HG02973 (cell line): Measurements from ENCODE around the gene LAMB4.

Source experiments
- ATAC-seq: cut with Tn5 transposase; IDR thresholded peaks from one replicate; pipeline ENCODE4 v1.9.1; 2021; ENCODE audit warnings: moderate library complexity; ENCODE audit not compliant: unreplicated experiment

Gene LAMB4

DNA sequence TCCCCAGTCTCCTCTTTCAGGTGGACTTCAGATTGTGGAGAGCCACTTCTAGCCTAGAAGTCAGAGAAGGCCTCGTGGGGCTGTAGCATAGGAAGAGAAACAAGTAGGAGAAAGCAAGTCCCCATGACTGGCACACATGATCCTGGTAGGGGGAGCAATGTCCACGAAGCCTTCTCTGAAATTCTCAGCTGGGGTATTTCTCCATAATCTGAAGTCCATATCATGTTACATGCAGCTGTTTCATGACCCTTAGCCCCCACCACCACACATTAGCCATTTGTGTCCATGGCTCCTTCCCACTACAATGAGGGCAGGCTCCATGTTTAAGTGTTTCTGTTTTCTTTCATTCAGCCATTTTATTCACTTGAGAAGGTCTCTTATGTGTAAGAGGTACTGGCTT lies 43.2 kb downstream of the LAMB4 start:
- ATAC-seq, result no peak

DNA sequence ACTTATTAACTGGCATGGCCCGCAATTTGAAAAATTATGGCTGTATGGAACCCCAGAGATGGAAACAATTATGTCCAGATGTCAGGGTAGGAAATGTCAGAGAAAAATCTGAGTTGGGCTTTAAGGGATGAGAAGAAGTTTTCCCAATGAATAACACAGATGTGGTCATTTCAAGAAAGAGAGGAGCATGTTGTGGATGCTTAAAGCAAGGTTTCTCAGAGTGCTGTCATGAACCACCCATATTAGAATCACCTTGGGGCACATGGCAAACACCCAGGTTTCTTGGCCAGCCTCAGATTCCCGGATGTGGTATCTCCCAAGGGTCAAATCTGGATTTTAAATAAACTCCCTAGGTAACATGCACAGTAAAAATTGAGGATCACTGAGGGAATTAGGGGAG lies 43.6 kb downstream of the LAMB4 start:
- ATAC-seq, result no peak

DNA sequence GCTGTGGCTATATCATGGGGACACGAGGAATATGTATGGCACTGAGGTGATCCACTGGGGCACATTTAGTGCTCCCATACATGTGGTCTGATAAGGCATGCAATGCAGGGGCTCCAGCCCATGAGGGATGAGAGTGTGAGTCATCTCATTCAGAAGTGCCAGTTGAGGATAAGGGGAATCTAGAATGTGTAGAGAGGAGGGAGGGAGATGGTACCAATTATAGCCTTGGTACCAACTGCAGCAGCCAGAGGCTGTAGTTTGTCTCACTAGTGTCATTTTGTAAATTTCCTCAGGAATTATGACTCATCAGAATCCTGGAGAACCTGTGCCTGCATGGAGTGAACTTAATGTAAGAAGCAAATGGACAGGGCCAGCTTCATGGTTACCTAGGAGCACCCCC lies 46.2 kb downstream of the LAMB4 start:
- no peak for ATAC-seq

DNA sequence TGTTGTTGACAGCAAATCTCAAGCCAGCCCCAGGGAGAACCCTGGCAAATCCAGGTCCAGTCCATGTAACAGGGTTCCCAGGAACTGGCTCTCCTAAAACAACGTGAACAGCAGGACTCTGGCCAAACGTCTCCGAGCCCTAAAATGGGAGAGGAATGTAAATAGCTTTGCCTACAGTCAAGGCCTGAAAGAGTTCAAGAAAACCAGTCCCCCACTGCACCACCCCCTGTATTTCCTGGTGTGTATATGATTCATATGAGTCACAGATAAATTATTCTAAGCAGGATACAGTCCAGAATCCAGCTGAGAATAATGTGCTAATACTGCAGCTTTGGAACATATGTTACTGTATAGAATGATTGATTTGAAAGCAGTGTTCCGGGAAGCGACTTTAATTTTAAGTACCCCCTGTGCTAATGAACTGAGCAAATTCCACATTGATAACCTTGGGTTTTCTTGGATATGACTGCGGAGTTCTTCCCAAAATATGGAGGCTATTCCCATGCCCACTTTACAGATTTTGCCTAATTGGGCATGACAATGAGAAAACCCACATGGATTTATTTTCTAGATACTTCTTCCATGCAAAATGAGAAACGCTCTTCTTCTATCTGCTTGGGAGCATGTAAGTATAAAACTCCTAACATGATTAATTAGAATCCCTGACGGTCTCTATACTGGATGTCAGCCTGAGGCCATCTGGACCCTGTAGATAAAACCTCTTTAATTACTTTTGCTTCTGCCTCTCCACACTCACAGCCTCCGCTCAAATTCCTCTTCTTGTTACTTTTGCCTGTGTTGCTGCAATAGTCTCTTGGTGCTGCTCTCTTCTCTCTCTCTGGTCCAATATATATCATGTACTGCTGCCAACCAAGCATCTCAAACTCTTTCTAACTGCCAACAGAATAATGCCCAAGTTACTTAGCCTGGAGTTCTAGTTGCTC lies 50.2 kb downstream of the LAMB4 start:
- ATAC-seq, result no peak

DNA sequence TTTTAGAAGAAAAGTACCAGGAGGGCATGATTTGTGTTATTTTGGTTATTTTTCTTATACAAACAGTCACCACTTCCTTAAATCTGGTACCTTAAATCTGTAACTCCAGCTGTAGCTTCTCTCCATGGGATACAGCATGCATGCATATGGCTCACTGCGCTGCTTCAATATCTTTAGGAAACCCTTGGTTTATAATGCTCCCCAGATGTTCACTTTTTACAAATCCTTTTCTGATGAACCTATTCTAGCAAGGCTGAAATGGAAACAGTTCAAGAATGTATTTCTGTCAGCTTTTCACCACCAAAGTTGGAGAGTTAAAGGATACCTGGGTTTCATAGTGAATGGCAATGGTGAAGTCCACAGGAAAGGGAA lies 50.9 kb downstream of the LAMB4 start:
- ATAC-seq, result no peak

DNA sequence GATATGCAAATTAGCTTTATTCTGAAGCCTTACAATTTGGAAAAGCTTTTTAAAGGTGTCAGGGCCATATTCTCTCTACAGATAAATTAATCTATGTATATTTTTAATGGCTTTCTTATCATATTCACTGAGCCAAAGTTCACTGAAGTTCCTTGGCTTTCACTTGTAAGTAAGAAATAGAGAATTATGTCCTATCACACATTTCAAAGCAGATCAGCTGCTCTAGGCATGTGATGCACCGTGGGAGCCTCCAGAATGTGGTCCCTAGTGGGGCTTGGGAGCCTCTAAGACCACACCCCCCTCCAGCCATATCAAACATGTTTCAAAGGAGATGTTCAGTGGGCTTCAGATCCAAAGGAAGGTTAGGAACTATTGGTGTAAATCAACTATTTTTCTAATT lies 51.5 kb downstream of the LAMB4 start:
- no peak for ATAC-seq

DNA sequence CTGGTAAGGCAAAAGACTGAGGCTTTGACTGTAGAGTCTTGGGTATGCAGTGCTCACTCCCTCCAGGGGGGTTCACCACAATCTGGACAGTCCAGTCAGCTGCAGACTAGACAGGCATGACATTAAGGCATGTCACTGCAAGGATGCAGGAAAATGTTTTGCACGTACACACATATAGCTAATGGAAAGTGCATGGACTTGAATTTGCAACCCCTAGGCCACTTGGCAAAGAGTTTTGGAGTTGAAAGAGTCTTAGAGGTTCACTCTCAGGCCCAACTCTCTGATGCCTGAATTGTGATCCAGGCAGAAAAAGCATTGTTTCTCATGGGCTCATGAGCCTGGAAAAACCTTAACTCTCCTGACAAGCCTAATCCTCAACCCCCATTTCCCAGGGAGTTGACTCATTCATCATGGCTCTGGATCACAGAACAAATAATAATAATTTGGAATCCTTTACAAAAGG lies 51.9 kb downstream of the LAMB4 start:
- ATAC-seq, result no peak

DNA sequence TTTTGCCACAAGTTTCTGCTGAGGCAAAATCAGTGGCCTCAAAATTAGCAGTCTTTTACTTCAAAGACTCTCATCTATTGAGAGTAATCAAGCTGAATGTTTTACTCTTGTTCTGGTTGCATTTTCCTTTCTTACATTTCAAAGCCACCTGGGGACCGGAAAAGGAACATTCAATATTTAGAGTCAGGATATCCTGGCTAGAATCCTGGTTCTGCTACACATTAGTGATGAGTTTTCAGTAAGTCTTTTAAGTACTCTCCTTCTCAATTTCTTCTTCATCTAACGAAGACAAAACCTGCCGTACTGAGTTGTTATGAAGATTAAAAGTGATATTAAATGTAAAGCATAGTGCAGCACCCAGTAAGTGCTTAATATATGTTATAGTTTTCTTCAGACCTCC lies 52.5 kb downstream of the LAMB4 start:
- ATAC-seq, result no peak

DNA sequence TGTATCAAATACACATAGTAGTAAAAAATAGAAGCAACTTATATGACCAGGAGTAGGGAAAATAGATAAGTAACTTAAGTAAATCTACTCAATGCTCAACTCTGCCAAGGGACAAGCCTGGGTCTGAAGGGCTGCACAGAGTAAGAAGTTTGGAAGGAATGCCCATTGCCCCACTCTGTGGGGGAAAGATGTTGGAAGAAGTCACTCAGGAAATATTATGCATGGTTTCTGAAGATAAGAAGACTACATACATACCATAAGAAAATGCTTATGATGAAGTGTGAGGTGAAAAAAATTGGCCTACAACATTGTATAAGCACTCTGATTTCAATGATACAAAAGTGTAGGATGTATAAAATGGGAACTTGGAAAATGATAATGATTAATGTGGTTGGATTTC lies 54.0 kb downstream of the LAMB4 start:
- ATAC-seq, result no peak

DNA sequence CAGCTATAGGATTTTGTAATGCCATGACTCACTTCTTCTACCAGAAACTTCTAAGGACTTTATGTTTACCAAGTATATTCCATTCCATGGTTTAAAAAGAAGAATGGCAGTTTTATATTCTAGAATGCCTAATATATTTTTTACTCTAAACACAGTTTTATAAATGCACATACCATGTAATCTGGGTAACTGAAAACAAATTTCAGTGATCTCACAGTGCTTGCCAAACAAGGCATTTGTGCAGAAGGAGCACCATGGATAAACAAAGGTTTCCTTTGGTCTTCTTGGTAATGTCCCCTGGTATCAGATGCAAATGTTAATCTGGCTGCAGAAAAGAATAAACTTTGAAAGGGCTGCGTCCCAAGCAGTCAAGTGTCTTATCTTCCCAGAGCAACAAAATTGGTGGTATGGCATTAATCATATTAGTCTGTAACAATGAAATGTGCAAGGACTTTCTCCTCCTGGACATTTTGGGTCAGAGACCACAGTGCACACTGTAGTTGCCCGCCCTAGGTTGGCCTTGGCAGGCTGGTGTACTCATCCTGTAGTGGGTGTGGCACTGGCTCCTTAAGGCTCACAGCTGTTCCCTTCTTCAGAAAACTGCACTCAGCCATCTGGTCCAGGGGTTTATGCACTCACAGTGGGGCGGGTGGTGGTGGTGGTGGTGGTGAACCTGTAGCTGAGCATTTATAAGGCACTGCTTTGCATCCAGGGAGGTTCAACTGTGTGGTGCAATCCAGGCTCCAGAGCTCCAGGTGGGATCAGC lies 56.7 kb downstream of the LAMB4 start:
- no peak for ATAC-seq

DNA sequence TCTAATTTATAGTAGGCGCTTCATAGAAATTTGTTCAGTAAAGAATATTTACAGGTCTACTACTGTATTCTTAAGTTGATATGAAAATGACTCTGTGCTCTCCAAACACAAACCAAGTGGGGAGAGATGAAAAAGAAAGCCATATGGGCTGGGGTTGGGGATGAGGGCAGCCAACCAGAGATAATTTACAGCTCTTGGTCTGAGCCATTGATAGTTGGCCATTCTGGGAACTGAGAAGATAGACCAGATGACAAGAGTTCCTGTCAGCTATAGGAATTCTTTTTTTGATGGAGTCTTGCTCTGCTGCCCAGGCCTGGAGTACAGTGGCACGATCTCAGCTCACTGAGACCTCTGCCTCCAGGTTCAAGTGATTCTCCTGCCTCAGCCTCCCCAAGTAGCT lies 57.4 kb downstream of the LAMB4 start:
- no peak for ATAC-seq

DNA sequence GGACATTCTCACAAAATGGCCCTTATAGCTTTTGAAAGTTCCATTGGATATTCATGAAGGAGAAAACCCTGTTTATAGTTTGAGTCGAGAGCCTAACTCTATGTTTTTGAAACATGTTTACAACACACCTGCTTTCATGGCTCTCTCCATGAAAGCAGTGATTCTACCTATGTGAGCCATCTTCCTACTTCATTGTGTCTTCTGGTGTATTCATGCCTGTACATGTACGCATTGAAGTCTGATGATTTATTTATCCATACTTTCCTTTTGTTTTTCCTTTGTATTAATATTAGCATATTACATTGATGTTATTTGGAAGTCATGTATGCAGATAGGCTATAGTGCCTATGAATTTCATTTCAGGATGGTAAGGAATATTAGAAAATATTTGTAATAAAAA lies 58.0 kb downstream of the LAMB4 start:
- no peak for ATAC-seq

DNA sequence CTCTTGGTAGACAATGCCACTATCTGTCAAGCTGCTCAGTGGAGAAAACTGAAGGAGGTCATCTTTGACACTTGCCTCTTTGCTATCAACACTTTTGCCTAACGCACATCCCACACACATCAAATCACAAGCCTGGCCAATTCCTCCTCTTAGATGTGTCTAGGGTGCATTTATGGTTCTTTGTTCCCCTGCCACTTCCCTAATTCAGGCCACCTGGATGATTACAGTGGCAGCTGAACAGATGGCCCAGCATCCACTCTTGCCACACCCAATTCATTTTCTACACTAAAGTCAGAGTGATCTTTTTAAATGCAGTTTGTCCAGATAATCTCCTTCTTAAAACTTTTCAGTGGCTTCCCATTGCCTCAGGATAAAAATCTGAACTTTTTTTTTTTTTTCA lies 58.6 kb downstream of the LAMB4 start:
- no peak for ATAC-seq

DNA sequence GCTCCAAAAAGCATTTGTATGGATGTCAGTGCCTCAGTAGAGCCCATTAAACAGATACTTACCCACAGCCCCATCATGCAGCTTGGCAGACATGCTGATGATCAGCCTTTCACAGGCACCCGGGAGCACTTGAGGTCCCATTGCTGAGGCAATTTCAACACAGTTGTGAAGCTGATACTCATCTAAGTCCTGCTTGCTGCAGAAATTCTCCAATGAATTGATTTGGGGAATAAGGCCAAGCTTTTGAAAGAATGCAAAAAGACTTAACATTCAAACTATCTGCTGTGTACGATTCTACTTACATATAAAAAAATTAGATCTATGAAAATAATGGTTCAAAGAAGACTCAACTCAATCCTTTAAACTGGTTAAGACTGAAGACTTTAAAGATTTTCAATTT lies 60.5 kb downstream of the LAMB4 start:
- ATAC-seq, result no peak

DNA sequence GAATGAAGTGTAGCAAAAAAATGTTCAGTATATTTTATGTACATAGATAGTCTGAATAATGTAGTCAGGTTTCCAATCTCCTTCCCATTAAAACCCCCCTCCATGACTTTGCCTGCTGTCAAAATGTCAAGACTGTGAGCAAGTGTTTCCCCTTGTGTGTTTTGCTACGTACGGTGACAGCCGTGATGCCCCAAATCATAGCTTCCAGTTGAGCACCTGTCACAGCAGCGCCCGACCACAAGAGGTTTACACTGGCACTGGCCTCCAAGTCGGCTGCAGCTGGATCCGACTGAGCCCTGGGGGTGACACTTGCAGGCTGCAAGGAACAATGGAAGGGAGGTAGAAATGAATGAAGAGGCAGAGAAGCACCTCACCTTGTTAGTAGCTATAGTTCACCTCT lies 62.3 kb downstream of the LAMB4 start:
- no peak for ATAC-seq

DNA sequence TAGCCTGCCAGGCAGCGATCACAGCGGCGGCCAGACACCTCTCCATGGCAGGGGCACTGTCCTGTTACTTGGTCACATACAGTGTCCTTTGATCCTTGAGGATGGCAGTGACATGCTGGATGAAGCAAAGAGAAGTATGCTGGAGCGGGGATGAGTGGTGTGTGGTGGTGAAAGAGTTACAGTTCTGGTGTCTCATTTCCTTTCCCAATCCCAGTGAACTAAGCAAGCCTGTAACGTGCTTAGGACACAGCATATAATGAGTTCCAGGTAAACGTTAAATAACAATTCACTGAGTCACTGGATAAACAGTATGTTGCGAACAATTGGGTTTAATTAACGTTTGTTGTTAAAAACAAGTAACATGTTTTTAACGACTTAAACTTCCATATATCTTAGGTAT lies 63.7 kb downstream of the LAMB4 start:
- ATAC-seq, result no peak

DNA sequence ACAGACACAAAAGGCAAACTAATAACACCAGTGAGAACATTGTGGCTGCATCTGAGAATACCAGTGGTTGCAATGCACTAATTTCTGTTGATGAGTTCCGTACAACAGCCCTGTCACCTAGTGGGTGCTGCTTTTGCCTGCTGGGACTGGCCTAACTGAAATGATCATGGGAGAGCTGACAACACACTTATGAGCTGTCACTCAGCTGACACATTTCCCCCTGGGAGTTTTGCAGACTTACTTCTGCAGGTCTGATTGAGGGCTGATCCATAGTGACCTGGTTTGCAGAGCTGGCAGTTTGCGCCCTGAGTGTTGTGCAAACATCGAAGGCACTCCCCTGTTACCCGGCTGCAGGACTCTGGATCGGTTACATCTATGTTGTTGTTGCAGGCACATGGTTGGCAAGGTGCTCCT lies 66.6 kb downstream of the LAMB4 start:
- peak; percentile 66 for ATAC-seq

DNA sequence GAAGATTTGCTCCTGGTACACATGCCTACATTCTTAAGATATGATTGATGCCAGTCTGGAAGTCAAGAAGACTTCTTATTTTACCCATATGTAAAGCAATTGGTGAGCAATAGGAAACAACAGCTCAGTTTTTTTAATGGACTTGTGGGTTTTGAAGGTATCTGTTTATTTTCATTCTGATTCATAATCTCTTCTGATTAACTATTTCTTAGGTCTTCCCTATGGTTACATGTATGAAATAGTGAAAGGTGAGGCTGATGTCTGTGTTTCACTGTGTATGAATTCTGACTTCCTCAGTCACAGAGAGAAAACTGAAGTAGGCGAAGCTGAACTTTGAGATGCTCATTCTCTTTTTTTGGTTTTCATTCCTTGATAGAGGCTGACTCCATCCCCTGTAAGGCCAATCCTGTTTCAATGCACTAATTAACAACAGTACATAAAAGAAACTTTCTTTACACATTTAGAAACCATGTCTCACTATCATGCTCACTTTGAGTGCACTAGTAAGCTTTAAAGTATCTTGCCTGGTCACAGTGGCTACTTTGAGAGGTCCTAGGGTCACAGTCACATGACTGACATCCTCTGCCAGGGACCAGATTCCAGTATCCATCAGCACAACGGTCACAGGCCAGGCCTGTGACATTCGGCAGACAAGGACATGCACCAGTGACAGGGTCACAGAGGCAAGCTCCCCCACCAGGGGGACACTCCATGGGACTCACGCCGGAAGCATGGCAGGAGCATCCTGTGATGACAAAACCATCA lies 67.7 kb downstream of the LAMB4 start:
- ATAC-seq, result no peak

DNA sequence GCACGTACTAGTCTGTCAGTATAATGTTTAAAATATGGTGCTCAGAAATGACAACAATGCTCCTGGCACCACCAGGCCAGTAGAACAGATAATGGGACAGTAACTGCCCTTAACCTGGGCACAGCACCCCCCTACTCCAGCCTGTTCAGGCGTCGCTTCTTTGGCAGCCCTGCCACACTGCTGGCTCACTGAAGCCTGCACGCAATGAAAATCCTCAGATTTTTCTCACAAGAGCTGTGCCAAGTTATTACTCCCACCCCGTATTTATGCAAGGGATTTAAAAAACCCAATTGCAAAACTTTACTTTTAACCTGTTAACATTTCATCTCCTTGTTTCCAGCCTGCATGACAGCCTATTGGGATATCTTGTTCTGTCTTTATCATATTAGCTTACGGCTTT lies 70.6 kb downstream of the LAMB4 start:
- no peak for ATAC-seq

DNA sequence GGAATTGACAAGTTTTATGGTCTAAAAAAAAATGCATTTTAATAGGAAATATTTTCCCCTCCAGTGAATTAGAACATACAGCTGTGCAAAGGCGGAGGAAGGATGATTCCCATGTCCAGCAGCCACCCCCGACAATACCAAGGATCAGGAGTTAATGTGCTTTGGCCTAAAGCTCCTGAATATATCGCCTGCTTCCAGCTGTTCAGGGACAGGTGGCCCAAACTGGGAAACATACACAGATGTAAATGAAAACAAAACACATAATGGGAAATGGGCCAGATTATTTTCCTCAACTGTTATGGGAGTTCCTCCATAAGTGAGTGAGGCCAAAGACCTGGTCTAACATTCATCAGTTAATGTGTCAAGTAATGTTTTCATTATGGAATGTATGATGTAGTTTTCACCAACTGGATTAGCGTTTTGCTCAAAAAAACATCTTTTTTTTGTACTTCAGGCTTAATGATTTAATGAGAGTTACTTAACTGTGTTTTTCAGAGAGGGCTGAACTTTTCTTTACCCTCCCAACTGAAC lies 72.1 kb downstream of the LAMB4 start:
- ATAC-seq, result no peak

DNA sequence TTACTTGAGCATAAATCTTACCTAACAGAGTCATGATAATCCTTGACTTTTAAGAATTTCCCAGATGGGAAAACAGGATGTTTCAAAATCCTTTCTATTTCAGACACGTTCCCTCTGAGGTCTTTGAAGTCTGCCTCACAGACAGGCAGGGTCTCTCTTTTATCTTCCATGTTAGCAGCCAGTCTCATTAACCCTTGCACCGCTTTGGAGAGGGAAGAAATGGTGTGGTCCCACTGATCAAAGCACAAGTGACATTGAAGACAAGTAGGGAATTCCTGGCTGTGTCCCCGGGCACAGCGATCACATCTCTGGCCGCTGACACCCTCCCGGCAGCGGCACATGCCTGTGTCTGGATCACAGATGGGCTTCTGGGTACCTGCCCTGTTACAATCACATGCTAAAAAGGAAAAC lies 74.5 kb downstream of the LAMB4 start:
- no peak for ATAC-seq
